GM21529 (cell line): ENCODE results near the gene TMEM259.

Experiments
- ATAC-seq: cut with Tn5 transposase; IDR thresholded peaks from one replicate; pipeline ENCODE4 v1.9.1; 2021; ENCODE audit not compliant: unreplicated experiment

Gene TMEM259

DNA sequence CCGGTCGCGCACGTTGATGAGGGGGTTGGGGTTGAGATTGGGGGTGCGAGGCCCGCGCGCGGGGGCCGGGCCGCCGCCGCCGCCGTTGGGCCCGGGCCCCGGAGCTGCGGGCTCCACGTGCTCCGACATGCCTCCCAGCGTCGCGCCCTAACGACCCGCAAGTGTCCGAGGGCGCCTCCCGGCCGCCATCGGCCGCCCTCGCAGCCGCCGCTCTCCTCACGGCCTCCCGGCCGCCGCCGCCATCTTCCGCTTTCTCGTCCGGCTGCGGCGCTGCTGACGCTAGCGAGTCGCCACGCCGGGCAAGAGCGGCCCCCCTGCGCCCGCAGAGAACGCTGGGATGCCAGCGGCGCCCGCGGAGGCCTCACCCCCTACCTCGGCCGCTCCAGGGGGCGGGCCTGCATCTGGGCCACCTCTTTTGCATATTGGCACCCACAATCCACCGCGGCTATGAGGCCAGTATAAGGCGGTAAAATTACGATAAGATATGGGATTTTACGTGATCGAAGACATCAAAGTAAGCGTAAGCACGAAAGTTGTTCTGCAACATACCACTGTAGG lies at the start of gene TMEM259:
TSS of gene TMEM259 (minus strand) at position 256 of the 558 bp plus-strand sequence. CDS start at position 129, 127 bp downstream.
- ATAC-seq, result peak; percentile 60

DNA sequence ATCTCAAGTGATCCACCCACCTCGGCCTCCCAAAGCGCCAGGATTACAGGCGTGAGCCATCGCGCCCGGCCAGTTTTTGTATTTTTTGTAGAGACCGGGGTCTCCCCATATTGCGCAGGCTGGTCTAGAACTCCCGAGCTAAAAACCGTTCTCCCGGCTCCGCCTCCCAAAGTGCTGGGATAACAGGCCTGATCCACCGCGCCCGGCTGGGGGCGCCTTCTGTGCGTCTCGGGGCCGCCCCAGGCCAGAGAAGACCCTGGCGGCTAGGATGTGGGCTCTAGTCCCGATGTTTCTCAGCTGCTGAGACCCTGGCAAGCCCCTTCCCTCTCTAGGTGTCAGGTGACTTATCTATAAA lies 49.6 kb upstream of the TMEM259 start:
- no peak for ATAC-seq

DNA sequence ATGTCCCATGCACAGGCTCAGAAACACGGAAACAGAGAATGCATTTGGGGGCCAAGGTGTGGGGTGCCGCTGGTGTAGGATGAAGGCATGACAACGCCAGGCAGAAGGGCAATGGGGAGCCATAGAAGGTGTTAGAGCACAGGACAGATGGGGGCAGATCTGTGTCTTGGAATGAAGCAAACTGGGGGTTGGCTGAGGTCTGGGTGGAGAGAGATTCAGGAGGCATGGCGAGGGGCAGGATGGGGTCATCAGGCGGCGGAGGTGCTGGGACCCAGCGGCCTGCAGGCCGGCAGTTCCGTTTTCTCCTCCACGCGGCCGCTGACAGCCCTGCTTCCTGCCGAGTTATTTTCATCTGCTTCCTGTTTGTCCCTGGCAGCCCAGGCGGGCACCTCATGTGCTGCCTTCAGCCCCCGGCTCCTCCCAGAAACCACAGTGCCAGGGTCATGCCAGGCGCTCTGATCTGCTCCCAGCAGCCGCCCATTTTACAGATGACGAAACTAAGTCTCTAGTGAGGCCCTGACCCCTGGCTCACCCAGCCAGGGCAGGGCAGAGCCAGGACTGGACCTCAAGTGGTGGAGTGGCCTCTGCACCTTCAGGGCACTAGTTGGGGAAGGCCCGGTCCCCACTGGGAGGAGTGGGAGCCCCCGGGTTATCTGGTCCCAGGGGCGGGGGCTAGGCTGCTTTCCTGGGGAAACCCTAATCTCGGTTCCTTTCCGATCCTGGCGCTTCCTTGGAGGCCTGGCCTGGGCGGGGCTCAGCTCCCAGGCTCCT lies 48.3 kb upstream of the TMEM259 start:
- ATAC-seq, result no peak

DNA sequence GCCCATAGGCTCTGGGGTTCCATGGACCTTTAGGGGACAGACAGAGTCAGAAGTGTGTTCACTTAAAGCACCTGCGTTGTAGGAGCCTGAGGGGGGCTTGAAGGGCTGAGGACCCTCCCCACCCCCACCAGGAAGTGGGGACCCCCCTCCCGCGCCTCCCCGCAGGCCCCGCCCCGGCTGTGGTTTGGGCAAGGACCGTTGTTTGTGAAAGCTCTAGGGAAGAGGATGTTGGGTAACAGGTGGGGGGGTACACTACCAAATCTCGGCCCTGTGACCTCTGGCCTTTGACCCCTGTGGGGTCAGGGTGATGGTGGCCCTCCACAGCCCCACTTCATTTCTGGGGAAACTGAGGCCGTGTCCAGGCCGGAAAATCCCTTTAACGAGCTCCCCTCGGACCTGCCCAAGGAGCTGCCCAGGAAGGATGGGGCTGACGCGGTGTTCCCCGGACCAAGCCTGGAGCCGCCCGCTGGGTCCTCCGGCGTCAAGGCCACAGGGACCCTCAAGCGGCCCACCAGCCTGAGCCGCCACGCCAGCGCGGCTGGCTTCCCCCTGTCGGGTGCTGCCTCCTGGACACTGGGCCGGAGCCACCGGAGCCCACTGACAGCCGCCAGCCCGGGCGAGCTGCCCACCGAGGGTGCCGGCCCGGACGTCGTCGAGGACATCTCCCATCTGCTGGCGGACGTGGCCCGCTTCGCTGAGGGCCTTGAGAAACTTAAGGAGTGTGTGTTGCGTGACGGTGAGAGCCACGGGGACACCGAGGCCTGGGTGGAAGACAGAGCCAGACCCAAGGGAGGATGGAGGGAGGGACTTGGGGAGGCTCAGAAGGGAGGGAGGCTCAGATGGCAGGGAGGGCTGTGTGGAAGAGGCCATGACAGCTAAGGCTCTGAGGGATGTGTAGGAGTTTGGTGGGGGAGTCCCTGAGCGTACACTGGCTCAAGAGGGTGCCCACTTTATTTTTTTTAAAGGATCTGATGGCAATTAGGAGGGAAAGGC lies 47.4 kb upstream of the TMEM259 start:
- ATAC-seq, result no peak

DNA sequence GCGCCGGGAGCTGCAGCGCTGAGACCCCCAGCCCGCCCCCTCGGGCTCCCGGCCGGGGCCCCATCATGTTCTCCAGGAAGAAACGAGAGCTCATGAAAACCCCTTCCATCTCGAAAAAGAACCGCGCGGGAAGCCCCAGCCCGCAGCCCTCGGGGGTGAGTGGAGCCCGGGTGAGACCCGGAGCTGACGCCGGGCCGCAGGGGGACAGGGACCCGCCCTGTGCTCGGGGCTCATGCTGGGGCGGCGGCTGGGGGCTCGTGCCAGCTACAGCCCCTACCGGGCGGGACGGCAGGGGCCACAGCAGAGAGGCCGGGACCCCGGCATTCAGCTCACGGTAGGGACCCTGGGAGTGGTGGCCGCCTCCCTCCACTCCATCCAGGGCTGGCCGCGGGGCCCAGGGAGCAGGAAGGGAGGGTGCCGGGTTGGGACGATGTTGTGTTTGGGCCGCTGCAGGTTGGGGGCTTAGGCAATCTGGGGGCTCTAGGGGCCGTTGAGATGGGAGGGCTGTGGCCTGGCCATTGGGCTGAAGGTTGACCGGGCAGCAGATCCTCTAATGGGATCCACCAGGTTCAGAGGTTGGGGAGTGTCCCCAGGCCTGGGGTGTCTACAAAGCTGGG lies 46.5 kb upstream of the TMEM259 start:
- ATAC-seq, result no peak

DNA sequence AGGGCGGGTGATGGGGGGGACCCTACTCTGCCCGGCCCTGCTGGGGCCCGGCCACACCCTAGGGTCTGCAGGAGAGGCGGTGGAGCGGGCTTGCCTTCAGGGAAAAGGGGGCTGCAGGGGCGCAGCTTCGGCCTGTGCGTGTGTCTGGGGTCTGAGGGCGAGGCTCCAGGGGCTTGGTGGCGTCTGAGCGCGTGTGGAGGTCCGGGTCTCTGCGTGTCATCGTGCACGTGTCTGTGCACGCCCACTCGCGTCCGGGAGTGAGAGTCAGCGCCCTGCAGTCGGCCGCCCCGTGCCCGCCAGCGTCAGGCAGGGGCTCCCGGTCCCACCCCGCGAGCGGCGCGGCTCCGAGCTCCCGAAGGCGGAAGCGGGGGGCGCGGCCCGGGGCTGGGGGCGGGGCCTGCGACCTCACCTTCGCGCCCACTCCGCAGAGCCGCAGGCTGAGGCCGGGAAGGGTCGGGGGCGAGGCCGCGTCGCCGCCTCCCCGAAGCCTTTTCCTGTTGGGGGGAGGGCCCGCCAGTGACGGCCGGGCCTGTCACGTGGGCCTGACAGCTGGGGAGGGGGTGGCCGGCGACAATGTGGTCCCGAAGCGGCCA lies 45.9 kb upstream of the TMEM259 start, which contains the start of gene ARHGAP45:
TSS of gene ARHGAP45 (plus strand) at position 420 of the 593 bp plus-strand sequence. CDS start 239 bp downstream, outside the sequence.
- ATAC-seq, result no peak

DNA sequence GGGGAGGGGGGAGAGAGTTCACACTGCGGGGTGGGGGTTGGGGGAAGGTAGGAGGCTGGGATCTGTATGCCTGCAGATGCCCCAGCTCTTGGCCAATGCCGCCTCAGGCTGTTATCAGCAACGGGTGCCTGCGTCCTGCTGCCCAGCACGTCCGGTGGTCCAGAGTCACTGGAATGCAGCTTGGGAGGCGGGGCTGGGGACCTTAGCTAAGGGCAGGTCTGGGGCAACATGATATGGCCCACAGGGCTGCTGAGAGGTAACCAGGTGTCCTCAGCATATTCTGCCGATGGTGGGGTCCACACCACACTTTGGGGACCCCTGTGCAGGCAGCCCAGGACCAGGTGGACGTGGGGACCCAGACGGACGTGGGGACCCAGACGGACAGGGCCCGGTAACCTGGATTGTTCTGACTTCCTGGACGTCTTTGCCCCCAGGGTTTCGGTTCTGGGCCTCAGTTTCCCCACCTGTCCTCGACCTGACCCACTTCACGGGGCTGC lies 45.4 kb upstream of the TMEM259 start:
- no peak for ATAC-seq

DNA sequence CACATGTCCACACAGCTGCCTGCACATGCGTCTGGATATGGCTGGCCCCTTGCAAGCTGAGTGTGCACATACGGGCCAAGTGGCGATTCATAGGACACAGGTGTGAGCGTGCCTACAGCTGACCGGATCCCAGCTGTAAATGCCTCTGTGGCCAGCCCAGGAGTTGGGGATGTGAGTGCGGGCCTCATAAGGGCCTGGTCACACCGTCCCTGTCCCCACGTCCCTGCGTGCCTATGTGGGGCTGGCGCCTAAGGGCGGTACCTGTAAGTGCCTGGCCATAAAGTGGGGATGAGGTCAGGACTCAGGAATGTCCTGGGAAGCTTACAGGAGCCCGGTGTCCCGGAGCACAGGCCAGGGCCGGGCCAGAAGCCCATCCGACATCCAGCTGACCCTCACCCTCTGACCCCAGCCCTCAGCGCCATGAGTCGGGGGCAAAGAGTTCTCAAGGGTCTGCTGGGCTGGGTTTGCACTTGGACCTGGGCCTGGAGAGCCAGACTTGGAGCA lies 44.7 kb upstream of the TMEM259 start:
- ATAC-seq, result no peak

DNA sequence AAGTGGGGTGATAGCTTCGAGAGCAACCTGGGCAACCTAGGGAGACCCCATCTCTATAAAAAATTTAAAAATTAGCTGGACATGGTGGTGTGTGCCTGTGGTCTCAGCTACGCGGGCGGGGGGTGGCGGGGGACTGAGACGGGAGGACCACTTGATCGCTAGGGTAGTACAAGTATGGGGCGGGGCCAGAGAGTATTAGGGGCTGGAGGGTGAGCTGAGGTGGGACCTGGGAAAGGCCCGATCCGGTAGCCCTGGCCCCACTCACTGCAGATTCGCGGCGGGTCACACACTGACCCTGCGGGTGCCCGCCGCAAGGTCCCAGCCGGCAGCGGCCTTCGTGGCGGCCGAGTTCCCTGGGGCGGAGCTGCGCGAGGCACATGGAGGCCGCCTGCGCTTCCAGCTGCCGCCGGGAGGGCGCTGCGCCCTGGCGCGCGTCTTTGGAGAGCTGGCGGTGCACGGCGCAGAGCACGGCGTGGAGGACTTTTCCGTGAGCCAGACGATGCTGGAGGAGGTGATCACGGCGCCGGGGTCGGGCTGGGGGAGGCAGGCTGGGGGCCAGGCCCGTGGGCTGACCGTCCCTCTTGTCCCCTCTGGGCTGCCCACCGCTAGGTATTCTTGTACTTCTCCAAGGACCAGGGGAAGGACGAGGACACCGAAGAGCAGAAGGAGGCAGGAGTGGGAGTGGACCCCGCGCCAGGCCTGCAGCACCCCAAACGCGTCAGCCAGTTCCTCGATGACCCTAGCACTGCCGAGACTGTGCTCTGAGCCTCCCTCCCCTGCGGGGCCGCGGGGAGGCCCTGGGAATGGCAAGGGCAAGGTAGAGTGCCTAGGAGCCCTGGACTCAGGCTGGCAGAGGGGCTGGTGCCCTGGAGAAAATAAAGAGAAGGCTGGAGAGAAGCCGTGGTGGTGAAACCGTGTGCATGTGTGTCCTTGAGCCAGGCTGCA lies 44.0 kb upstream of the TMEM259 start:
- no peak for ATAC-seq

DNA sequence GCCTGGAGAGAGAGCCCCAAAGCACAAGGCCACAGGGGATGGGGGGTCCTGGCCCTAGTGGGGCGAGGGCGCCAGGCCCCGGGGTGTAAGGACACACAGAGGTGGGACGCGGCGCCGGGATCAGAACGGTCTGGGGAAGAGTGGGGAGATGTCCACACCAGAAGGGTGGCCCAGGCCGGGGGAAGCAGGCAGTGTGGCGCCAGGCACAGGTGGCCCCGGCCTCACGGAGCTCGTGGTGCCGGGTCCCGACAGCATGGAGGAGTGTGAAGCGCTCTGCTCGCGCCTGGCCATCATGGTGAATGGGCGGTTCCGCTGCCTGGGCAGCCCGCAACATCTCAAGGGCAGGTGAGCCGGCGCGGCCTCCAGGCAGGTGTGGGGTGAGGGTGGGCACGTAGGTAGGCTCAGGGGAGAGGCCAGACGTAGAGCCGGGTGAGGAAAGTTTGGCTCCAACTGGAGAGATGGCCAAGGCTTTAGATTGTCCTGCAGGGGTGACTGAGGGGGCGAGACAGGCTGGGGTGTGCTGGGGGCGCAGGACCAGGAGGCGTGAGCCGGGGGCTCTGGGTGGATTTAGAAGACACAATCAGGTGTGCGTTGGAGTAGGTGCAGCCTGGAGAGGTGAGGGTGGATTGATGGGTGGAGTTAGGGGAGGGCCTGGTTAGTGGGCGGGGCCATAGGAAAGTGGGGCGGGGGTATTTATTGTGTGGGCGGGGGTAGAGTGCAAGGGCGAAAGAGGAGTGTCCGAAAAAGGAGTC lies 43.2 kb upstream of the TMEM259 start:
- ATAC-seq, result no peak

DNA sequence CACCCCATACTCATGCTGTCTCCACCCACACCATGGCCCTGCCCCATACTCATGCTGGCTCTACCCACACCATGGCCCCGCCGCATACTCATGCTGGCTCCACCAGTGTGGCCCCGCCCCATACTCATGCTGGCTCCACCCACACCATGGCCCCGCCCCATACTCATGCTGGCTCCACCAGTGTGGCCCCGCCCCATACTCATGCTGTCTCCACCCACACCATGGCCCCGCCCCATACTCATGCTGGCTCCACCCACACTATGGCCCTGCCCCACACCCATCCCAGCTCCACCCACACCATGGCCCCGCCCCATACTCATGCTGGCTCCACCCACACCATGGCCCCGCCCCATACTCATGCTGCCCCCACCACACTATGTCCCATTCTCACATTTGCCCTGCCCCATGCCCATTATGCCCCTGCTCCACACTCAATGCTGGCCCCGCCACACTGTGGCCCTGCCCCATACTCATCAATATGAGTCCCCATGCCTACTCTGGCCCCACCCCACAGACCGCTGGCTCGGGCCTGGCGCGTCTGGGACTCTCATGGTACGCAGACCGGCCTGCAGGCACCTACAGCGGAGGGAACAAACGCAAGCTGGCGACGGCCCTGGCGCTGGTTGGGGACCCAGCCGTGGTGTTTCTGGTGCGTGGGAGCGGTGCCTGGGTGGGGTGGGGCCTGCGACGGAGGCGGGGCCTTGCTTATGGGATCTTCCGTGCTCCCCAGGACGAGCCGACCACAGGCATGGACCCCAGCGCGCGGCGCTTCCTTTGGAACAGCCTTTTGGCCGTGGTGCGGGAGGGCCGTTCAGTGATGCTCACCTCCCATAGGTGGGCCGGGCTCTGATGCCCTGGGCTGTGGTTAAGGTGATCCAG lies 42.3 kb upstream of the TMEM259 start:
- no peak for ATAC-seq

DNA sequence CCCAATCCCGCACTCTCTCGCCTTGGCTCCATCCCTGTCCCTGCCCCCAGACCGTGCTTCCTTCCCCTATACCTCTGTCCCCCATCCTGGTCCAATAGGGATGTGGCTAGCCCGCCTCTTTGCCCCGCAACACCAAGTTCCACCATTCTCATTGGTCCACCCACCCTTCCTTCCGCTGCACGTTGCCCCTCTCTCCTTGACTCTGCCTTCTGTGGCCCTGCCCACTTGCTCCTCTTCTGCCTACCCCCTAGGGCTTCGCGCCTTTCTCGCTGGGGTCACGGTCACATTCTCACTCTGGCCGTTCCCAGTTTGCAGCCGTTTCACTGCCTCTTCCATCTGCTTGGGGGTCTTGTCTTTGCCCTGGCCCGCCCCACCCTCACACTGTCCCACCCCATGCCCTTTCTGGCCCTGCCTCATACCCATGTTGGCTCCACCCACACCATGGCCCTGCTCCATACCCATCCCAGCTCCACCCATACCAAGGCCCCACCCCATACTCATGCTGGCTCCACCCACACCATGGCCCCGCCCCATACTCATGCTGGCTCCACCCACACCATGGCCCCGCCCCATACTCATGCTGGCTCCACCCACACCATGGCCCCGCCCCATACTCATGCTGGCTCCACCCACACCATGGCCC lies 41.6 kb upstream of the TMEM259 start:
- ATAC-seq, result no peak

DNA sequence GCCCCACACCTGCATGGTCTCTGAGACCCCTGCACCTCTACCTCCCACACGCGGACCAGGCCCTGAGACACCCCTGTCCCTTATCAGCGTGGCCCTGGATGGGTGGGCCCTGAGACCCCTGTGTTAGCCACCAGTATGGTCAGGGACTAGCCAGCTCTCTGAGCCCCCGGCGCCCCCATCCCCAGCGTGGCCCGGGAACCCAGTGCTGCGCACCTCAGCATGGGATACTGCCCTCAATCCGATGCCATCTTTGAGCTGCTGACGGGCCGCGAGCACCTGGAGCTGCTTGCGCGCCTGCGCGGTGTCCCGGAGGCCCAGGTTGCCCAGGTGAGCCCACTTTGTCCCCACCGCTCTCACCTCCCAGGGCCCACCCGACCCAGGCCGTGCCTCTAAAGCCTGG lies 41.1 kb upstream of the TMEM259 start:
- no peak for ATAC-seq

DNA sequence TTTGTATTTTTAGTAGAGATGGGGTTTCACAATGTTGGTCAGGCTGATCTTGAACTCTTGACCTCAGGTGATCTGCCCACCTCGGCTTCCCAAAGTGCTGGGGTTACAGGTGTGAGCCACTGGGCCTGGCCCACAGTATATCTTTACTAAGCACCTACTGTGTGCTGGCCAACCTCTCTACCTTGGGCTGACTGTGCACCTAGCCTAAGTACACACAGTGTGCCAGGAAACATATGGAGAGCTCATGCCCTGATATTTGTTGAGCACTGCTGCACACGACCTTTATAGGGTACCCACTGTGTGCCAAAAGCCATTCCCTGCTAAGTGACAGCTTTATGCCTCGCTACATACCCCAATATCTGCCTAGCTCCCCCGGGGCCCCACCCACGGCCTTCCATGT lies 39.8 kb upstream of the TMEM259 start:
- ATAC-seq, result no peak

DNA sequence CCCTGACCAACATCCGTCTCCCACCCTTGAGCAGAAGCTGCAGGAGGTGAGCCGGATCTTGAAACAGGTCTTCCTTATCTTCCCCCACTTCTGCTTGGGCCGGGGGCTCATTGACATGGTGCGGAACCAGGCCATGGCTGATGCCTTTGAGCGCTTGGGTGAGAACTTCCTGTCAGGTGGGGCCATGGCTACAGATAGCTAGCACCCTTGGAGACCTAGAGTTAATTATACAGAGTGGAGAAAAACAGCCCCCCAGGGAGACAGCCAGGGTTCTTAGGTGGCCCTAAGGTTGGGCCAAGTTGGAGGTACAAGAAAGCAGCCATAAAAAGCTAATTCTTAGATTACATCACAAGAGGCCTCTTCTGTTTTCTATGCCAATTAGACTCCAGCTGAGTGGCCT lies 37.2 kb upstream of the TMEM259 start:
- ATAC-seq, result no peak

DNA sequence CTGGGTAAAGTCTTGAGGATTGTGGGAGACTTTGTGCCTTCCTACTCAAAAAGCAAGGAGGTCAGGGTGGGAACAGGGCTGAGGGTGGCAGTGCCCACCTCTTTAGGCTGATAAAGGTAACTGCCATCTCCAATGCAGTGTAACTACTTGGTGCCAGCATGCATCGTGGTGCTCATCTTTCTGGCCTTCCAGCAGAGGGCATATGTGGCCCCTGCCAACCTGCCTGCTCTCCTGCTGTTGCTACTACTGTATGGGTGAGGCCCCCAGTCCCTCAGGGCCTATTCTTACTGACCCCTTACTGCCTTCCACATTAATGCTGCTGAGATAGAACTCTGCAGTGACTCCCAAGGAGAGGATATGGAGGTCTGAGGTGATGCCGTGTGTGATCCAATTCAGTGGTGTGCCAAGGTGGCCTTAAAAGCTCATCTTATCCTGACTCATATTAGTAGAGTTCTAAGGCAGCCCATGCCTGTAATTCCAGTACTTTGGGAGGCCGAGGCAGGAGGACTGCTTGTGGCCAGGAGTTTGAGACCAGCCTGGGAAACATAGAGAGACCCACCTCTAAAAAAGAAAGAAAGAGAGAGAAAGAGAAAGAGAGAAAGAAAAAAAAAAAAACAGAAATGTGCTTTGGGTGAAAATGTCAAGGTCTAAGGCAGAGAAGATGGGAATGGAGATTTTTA lies 36.4 kb upstream of the TMEM259 start:
- ATAC-seq, result no peak
